CD4-positive, alpha-beta memory T cell (primary cell): ENCODE results near the gene KIAA1217. TPM values are rescaled to one million over a fixed set of nuclear protein-coding genes. Genes with fewer than 3 reads are reported as not detected.
"Not testable (repeated sequence)": the region's sequence is repeated elsewhere in the genome, so short reads cannot be mapped to it uniquely, and the experiment has no call there.

ENCODE experiments used
- CTCF ChIA-PET: fragments of 350-600 bp; sonication (Branson Sonifier 250); formaldehyde crosslinking; loops from one replicate; lab custom pipeline; 2021; ENCODE audit warnings: inconsistent platforms; ENCODE audit not compliant: partially characterized antibody; lab: Charles Lee
- POLR2A ChIA-PET: fragments of 350-600 bp; sonication (Branson Sonifier 250); formaldehyde crosslinking; loops from one replicate; lab custom pipeline; 2021; ENCODE audit not compliant: partially characterized antibody; lab: Charles Lee
- DNase-seq, 5 donors: peaks; one replicate each; pipeline versions ENCODE4 v3.0.0 to v3.0.0-alpha.2; 2020 to 2022; ENCODE audit warnings: mixed read lengths in 1 of 5
- H3K27ac ChIP-seq: one replicate; pipeline ENCODE4 v1.7.0; 2013; ENCODE audit warnings: low read depth, low read length
- H3K27me3 ChIP-seq: 2 replicates; pipeline ENCODE4 v1.7.0; 2013; ENCODE audit warnings: mild to moderate bottlenecking, low read length, moderate library complexity; ENCODE audit not compliant: insufficient read depth
- H3K36me3 ChIP-seq: 2 replicates; pipeline ENCODE4 v1.7.0; 2013; ENCODE audit warnings: mild to moderate bottlenecking, low read length, moderate library complexity; ENCODE audit not compliant: insufficient read depth
- H3K4me1 ChIP-seq: 2 replicates; pipeline ENCODE4 v1.7.0; 2013; ENCODE audit warnings: mild to moderate bottlenecking, low read length, moderate library complexity; ENCODE audit not compliant: insufficient read depth
- H3K4me3 ChIP-seq, 2 donors: one replicate each; pipeline ENCODE4 v1.7.0; 2013; ENCODE audit warnings: low read length in 2 of 2, mild to moderate bottlenecking in 1 of 2
- H3K9me3 ChIP-seq, 2 donors: one replicate each; pipeline ENCODE4 v1.7.0; 2013; ENCODE audit warnings: low read length in 2 of 2, control low read depth in 1 of 2; ENCODE audit not compliant: control insufficient read depth in 1 of 2
- H3K27ac Mint-ChIP-seq, 7 donors: one replicate each; pipeline ENCODE4 v1.8.0; 2020 to 2021; ENCODE audit warnings: mixed read lengths in 7 of 7, mild to moderate bottlenecking in 6 of 7, inconsistent platforms in 3 of 7, moderate library complexity in 3 of 7
- H3K27me3 Mint-ChIP-seq, 2 donors: one replicate each; pipeline ENCODE4 v1.8.0; 2020 to 2021; ENCODE audit warnings: mixed read lengths in 2 of 2
- H3K36me3 Mint-ChIP-seq, 2 donors: one replicate each; pipeline ENCODE4 v1.8.0; 2020 to 2021; ENCODE audit warnings: mixed read lengths in 2 of 2, inconsistent platforms in 1 of 2, mild to moderate bottlenecking in 1 of 2
- H3K4me1 Mint-ChIP-seq, 4 donors: one replicate each; pipeline ENCODE4 v1.8.0; 2020 to 2021; ENCODE audit warnings: mixed read lengths in 4 of 4, mild to moderate bottlenecking in 1 of 4
- H3K4me3 Mint-ChIP-seq, 8 donors: one replicate each; pipeline ENCODE4 v1.8.0; 2020 to 2021; ENCODE audit warnings: mixed read lengths in 8 of 8, mild to moderate bottlenecking in 7 of 8, moderate library complexity in 6 of 8, inconsistent platforms in 3 of 8
- H3K9me3 Mint-ChIP-seq, 8 donors: one replicate each; pipeline ENCODE4 v1.8.0; 2020 to 2021; ENCODE audit warnings: mixed read lengths in 8 of 8, mild to moderate bottlenecking in 5 of 8, inconsistent platforms in 3 of 8, moderate library complexity in 1 of 8
- intact Hi-C: fragments of 100-400 bp; cut with micrococcal nuclease; formaldehyde crosslinking; loops from one replicate; pipeline ENCODE4 v1.15.1; 2023
- polyA plus RNA-seq, 2 donors: library from polyadenylated mRNA; unstranded; fragments of 300-500 nt; fragmentation: Illumina TruSeq; gene quantifications; one replicate each; pipeline ENCODE4 v1.2.3, GENCODE V29; 2021
- total RNA-seq, 2 experiments: library from RNA; stranded (reverse); gene quantifications; one replicate each; pipeline ENCODE4 v1.2.3, GENCODE V29; 2021

KIAA1217 gene
- total and polyA plus RNA-seq, 4 experiments from 2014 or later = 0.69 to 0.75 (median 0.70) TPM; not detected in 1

DNA sequence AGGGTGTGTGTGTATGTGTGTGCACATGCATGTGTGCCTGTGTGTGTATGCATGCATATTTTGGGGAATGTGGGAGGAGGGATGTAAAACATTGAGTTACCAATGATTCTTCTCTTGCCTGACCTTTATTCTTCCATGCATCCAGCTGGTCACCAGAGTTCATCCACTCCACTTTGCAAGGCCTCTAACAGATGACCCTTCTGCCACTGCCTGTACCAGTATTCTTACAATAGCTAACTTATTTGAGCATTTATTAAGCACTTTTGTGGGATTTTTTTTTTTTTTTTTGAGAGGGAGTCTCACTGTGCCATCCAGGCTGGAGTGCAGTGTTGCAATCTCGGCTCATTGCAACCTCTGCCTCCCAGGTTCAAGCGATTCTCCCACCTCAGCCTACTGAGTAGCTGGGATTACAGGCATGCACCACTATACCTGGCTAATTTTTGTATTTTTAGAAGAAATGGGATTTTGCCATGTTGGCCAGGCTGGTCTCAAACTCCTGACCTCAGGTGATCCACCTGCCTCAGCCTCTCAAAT lies 233.8 kb downstream of the KIAA1217 start:
- H3K27me3 Mint-ChIP-seq = peaks cover 2 to 15% of the 10 kb centered on the region in 2 donors
- H3K36me3 ChIP-seq, POLR2A ChIA-PET, H3K27me3 ChIP-seq, H3K4me3 Mint-ChIP-seq, H3K27ac ChIP-seq, H3K27ac Mint-ChIP-seq, H3K9me3 Mint-ChIP-seq, H3K4me3 ChIP-seq, H3K4me1 Mint-ChIP-seq, CTCF ChIA-PET, H3K9me3 ChIP-seq, DNase-seq, H3K4me1 ChIP-seq, H3K36me3 Mint-ChIP-seq, intact Hi-C loops: not testable (repeated sequence)

GRCh38 chr10:24444337-24444736 lies 235.4 kb downstream of the KIAA1217 start:
- peaks cover 0 to 4% (median 2%) of the 10 kb centered on the region in 4 donors for H3K4me1 Mint-ChIP-seq
- intact Hi-C loops = no loop called here
- no peak for DNase-seq

GRCh38 chr10:24445958-24446357 lies 237.0 kb downstream of the KIAA1217 start:
- H3K27me3 ChIP-seq, intact Hi-C loops, H3K4me3 Mint-ChIP-seq, H3K36me3 ChIP-seq, CTCF ChIA-PET, H3K27ac ChIP-seq, H3K9me3 ChIP-seq, H3K4me3 ChIP-seq, H3K9me3 Mint-ChIP-seq, H3K36me3 Mint-ChIP-seq, H3K4me1 ChIP-seq, H3K27ac Mint-ChIP-seq, DNase-seq, POLR2A ChIA-PET: not testable (repeated sequence)
- peaks cover 5 to 13% of the 10 kb centered on the region in 2 donors for H3K27me3 Mint-ChIP-seq
- H3K4me1 Mint-ChIP-seq = peaks cover 6 to 12% (median 9%) of the 10 kb centered on the region in 4 donors

More at GRCh38 chr10:24444337-24444736, 235.4 kb downstream of the KIAA1217 start:
- CTCF ChIA-PET = no interaction called here
- Histone ChIP-seq H3K27ac (no peak overlapping the region), H3K4me3 (no peak overlapping the region), H3K27me3 (no peaks in the 10 kb centered on the region), H3K9me3 (no peaks in the 10 kb centered on the region), H3K36me3 (no peaks in the 10 kb centered on the region), H3K4me1 (peaks cover under 1% of the 10 kb centered on the region)
- Mint-ChIP-seq H3K27me3 (peaks cover 3 to 12% of the 10 kb centered on the region in 2 donors), H3K27ac (no peak overlapping the region), H3K9me3 (peaks cover 0 to 1% (median 0%) of the 10 kb centered on the region in 8 donors), H3K36me3 (peaks cover 0 to 4% of the 10 kb centered on the region in 2 donors), H3K4me3 (no peak overlapping the region)
- POLR2A ChIA-PET = no interaction called here

GRCh38 chr10:24446739-24447138 lies 237.8 kb downstream of the KIAA1217 start:
- H3K36me3 ChIP-seq = no peaks in the 10 kb centered on the region
- Mint-ChIP-seq H3K4me1 (peaks cover 10 to 20% (median 16%) of the 10 kb centered on the region in 4 donors), H3K9me3 (peaks cover 0 to 1% (median 0%) of the 10 kb centered on the region in 8 donors), H3K27ac (no peak overlapping the region), H3K4me3 (no peak overlapping the region), H3K36me3 (peaks cover 0 to 4% of the 10 kb centered on the region in 2 donors), H3K27me3 (peaks cover 9 to 16% of the 10 kb centered on the region in 2 donors)
- CTCF ChIA-PET = no interaction called here
- no peak for DNase-seq
- H3K4me3 ChIP-seq = no peak overlapping the region
- peaks cover 15% of the 10 kb centered on the region for H3K4me1 ChIP-seq
- POLR2A ChIA-PET = no interaction called here
- no peaks in the 10 kb centered on the region for H3K27me3 ChIP-seq
- H3K9me3 ChIP-seq = no peaks in the 10 kb centered on the region
- H3K27ac ChIP-seq = no peak overlapping the region
- intact Hi-C loops = no loop called here

- Histone ChIP-seq H3K27ac (no peak overlapping the region), H3K36me3 (no peaks in the 10 kb centered on the region), H3K4me1 (peaks cover 19% of the 10 kb centered on the region), H3K27me3 (no peaks in the 10 kb centered on the region), H3K4me3 (no peak overlapping the region), H3K9me3 (no peaks in the 10 kb centered on the region)
- intact Hi-C loops = no loop called here
- peaks cover 13 to 25% (median 19%) of the 10 kb centered on the region in 4 donors for H3K4me1 Mint-ChIP-seq
- H3K9me3 Mint-ChIP-seq = peaks cover 0 to 1% (median 0%) of the 10 kb centered on the region in 8 donors
- peaks cover 0 to 4% of the 10 kb centered on the region in 2 donors for H3K36me3 Mint-ChIP-seq
- H3K27ac Mint-ChIP-seq = no peak overlapping the region
- no peak for DNase-seq
- CTCF ChIA-PET = interaction anchor here (0.7 kb wide), 1 partner anchor 20 kb away, joined by 4 read pairs; no protein-coding TSS in a partner anchor
- H3K4me3 Mint-ChIP-seq = no peak overlapping the region
- POLR2A ChIA-PET = no interaction called here
- peaks cover 7 to 14% of the 10 kb centered on the region in 2 donors for H3K27me3 Mint-ChIP-seq
Measured at GRCh38 chr10:24448351-24448999, 239.5 kb downstream of the KIAA1217 start.

DNA sequence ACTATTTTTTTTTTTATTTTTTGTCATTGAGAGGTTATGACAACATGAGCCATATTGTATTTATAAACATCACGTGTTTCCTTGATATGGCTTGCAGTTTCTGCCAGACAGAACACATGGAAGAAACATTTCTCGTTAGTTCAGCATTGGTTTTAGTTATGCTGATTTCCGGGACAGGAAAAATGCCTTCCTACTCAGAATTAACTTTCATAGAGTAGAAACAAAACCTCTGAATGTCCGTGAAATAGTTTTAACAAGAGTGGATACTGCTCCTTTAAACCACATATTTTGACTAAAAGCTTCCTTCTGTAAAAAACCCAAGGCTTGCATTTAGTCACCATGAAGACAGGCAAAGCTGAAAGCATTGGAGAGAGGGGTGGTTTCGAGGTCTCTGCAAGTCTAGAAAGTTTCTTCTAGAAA lies 240.4 kb downstream of the KIAA1217 start:
- H3K36me3 Mint-ChIP-seq = peaks cover 0 to 4% of the 10 kb centered on the region in 2 donors
- DNase-seq = no peak
- ChIA-PET POLR2A (no interaction called here), CTCF (interaction anchor here (0.7 kb wide), 1 partner anchor 20 kb away, joined by 4 read pairs; no protein-coding TSS in a partner anchor)
- H3K9me3 ChIP-seq = no peaks in the 10 kb centered on the region
- peaks cover 13 to 25% (median 19%) of the 10 kb centered on the region in 4 donors for H3K4me1 Mint-ChIP-seq
- H3K27me3 ChIP-seq = no peaks in the 10 kb centered on the region
- H3K9me3 Mint-ChIP-seq = peaks cover 0 to 1% (median 0%) of the 10 kb centered on the region in 8 donors
- no peaks in the 10 kb centered on the region for H3K36me3 ChIP-seq
- H3K4me1 ChIP-seq = peaks cover 19% of the 10 kb centered on the region
- H3K4me3 ChIP-seq = no peak overlapping the region
- peaks cover 7 to 11% of the 10 kb centered on the region in 2 donors for H3K27me3 Mint-ChIP-seq
- intact Hi-C loops = no loop called here
- no peak overlapping the region for H3K27ac Mint-ChIP-seq
- peak overlapping the region in 3 of 8 donors; percentile 17 to 41 (median 18) for H3K4me3 Mint-ChIP-seq
- H3K27ac ChIP-seq = no peak overlapping the region

DNA sequence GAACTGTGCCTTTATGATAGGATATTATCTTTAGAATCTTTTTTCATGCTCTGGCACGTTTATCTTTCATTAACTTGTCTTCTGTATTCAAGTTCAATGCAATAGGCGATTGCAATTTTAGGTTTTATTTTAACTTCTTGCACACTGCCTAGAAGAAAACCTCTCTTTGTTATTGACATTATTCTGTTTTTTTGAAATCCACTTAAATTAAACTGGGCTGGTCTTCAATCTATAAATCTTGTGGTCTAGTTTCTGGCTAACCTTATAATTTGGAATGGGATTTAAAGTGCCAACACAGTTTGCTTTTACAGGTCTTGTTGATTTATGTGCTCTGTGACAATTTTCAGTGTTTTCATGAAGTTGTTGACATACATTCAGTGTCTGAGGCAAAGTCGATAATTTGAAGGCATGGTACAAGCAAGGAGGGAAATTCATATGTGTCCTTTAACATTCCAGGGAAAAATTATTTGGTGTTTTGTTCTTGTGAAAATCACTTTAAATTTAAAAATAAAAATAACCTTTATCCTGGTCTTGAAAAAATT lies 240.9 kb downstream of the KIAA1217 start:
- Mint-ChIP-seq H3K27ac (no peak overlapping the region), H3K9me3 (peaks cover 0 to 1% (median 0%) of the 10 kb centered on the region in 8 donors), H3K36me3 (peaks cover 0 to 4% of the 10 kb centered on the region in 2 donors), H3K4me1 (peaks cover 13 to 25% (median 19%) of the 10 kb centered on the region in 4 donors), H3K27me3 (peaks cover 7 to 8% of the 10 kb centered on the region in 2 donors), H3K4me3 (peak overlapping the region in 1 of 8 donors; percentile 0)
- Histone ChIP-seq H3K36me3 (no peaks in the 10 kb centered on the region), H3K4me3 (no peak overlapping the region), H3K9me3 (no peaks in the 10 kb centered on the region), H3K27ac (no peak overlapping the region), H3K27me3 (no peaks in the 10 kb centered on the region), H3K4me1 (peaks cover 19% of the 10 kb centered on the region)
- no peak for DNase-seq
- intact Hi-C loops = no loop called here
- CTCF ChIA-PET = no interaction called here
- POLR2A ChIA-PET = no interaction called here
